Measurements from ENCODE around the gene ITFG1. TPM values are rescaled to one million over a fixed set of nuclear protein-coding genes. Genes with fewer than 3 reads are reported as not detected.

The ITFG1 gene
- 240 TPM for total RNA-seq

GRCh38 chr16:47460711-47461597 lies at the start of gene ITFG1, which contains the start of gene PHKB:
Gene ITFG1, minus strand, starts transcription at chr16:47461063. Its CDS starts 18 bp downstream, at chr16:47461045.
Gene PHKB, plus strand, starts transcription at chr16:47461331. Its CDS starts 20 bp downstream, at chr16:47461351.

DNA sequence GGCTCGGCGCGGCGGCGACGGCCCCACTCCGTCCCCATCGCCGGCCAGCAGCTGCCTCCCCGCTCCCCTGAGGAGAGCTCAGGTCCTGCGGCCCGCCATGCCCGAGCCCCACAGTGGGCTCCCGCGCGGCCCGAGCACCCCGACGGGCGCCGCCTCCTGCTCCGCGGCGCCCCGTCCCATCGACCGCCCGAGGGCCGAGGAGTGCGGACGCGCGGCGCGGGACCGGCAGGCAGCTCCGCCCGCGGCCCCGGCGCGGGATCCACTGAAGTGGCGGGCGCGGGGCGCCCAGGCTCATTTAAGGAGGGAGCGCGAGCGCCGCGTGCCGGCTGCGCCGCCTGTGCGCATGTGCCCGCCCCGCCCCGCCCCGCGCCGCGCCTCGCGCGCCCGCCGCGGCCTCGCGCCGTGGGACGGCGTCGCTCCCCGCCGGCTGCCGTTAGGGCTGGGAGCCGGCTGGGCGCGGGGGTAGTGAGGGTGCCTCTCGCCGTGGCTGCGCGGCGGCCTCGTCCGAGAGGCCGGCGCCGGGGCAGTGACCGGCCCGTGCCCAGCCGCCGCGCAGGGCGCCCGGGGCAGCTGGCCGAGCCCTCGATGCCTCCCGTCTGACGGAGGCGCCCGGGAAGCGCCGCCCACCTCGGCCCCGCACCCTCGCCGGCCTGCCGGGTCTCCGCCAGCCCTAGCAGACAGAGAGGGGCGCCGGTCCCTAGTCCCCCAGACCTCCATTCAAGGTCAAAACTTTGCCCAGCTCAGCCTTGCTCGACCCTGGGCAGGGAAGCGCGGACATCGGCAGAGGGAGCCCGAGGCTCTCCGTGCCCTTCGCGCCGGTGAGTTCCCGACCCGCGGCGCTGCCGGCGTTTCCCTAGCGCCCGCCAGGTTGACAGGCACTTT lies 316.9 kb downstream of the ITFG1 start, which contains the start of gene NETO2:
NETO2 (minus strand) TSS at position 269 of the 882 bp plus-strand sequence. CDS start 333 bp downstream, outside the sequence.

Small RNAs within 50 kb of the gene (small RNA-seq; reads per million reads assigned to genes)
- gene RF00019: not detected
- gene RNA5SP425: not detected

Other genes with a start within 250 kb of the ITFG1 start
- 189 TPM for gene PHKB, start 268 bp upstream of the ITFG1 start, total RNA-seq